Mucosa of gallbladder (tissue), 1 donor: ENCODE results near the gene FICD. TPM values are rescaled to one million over a fixed set of nuclear protein-coding genes. Genes with fewer than 3 reads are reported as not detected.
A peak's percentile ranks its signal among the peaks of the same experiment; 100 is the strongest.

Experiments
- DNase-seq: peaks from one replicate; pipeline ENCODE4 v3.0.0-alpha.2; 2020; ENCODE audit warnings: low spot score
- total RNA-seq: library from RNA; stranded (reverse); gene quantifications from one replicate; pipeline ENCODE4 v1.2.1, GENCODE V29; 2021
- donor health status: DM: no; HTN: no; CAD: no.

Gene FICD
- total RNA-seq, 1 donor from 2014 or later = 7.6 TPM

DNA sequence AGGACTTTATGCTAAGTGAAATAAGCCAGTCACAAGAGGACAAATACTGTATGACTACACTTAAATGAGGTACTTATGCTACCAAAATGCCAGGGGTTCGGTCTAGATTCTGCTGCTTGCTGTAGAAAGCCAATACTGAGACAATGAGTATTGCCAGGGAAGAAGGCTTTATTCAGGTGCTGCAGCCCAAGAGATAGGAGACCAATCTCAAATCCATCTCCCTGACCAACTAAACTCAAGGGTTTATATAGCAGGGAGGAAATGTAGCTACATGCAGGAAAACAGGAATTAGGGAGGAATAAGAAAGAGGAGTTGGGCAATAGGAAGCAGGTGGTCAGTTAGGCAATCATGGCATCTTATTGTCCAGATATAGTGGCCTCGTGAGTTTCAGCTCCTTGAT lies 12.2 kb upstream of the FICD start:
- DNase-seq = no peak

DNA sequence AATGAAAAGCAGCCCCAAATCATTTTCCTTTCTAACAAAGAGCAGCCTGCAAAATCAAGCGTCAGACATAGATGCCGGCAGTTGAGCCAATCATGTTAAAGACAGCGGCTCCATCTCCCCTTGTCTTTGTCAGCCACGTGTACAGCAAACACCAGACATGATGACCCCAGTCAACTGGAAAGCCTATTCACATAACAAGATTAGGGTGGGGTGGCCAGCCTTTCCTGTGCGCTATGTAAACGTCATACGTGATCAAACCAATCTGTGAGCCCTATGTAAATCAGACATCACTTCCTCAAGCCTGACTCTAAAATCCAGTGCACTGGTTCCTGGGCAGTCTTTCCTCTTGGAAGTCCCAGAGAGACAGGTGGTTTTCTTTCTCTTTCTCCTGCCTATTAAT lies 9.9 kb upstream of the FICD start:
- DNase-seq = no peak

DNA sequence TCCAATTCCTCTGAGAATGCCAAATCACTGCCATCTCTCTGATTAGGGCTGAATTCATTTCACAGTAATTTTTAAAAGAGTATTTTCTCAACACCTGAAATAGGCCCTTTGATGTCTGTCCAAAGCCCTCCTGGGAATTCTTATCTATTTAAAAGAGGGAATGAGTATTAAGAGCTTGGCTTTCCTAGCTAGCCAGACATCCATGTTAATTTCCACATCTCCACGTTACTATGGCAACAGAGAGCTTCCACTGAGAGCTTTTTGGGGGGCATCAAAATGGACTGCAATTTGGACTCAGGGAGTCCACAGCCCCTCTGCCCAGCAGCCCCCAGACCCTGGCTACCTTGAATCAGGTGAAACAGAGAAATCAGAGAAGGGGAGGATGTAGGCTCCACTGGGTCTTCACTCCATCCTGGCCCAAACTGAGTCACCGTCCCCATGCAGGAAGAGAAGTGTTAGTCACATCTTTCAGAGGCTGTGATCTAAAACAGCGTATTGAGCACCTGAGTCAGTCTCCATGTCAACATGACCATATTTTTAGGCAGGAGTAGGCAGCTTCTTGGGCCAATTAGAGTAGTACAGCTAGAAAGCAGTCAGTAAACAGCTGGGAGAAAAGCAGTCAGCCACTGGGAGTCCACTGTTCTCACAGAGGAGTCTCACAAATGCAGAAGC lies 7.0 kb upstream of the FICD start:
- no peak for DNase-seq

DNA sequence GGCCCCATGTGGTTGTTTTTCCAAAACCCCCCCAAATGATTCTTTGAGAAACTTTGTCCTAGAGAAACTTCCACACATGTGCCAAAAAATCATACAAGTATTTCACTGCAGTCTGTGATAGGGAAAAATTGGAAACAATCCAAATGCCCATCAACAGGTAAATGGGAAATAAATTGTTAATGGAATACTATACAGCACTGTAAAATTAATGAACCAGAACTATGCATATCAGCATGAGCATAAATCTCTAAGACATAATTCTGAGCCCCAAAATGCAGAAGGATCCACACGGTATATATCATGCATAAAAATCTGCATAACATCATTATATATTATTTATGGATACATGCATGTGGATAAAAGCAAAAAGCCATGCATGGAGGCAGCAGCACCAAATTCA lies 5.3 kb upstream of the FICD start:
- DNase-seq = no peak

DNA sequence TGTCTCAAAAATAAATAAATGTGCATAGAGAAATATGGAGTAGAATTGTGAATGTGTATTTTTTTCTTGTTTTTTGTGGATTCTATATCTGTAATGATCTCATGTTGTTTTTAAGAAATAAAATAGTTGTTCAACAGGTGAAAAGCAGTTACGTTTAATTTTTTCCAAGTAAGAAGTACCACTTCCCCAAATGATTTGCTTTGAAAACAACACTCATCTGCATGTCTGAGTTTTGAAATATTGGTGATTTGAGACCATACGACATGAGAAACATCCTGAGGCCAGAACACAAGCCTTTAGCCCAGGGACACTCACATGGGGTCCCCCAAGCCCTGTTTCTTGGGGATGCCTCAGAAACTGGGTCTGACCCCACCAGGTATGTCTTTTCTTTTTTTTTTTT lies 4.2 kb upstream of the FICD start:
- no peak for DNase-seq

DNA sequence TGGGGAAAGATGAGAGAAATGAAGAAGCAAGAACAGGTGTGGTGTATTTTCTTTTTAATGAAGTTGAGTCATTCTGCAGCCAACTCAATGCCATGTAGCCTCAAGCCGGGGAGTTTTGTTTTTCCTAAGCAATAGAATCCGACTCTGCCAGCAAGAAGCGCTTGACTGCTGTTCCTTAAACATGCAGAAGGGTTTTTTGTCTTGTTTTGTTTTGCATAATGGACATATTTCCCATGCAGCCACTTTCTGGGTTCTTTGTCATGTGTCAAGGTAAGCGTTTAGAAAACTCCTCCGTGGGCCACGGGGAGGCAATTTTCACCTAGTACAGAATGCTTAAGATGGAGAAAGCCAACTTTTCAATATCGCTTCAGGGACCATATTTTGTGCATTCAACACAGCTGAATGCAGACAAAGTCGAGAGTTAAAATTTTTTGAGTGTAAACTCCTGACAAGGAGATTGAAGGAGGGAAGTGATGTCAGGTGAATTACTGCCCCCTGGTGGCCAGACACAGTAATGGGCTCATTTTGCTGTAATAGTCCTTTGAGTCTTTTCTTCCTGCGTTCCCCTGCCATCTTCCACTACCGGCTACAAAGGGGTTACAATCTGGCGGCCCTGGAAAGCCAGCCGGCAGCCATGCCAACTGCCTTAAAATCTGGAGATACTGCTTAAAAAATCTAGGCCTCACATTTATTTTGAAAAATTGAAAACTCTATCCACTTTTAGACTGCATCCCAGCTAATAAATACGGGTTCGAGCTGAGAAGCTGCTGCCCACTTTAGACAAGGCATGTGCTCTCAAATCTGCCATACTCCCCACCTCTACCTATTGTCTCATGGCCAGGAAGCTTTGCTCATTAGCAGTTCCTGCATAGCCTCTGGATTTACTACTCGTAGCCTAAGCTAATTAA lies 3.2 kb upstream of the FICD start:
- peak; percentile 54 for DNase-seq

DNA sequence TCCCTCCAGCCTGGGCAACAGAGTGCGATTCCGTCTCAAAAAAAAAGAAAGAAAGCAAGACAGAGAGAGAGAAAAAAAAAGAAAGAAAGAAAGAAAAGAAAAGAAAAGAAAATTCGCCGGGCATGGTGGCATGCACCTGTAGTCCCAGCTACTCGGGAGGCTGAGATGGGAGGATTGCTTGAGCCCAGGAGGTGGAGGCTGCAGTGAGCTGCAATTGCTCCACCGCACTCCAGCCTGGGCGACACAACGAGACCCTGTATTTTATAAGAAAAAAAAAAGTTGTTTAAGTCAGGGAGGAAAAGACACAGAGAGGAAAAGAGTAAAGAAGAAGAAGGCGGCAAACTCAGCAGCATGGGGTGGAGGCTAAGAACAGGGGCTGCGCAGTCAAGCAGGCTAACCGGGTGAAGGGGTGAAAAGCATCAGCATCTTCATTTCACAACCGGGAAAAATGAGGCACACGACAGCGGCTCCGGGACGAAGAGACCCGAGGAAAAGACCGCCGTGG lies 557 bp upstream of the FICD start:
- DNase-seq = no peak

DNA sequence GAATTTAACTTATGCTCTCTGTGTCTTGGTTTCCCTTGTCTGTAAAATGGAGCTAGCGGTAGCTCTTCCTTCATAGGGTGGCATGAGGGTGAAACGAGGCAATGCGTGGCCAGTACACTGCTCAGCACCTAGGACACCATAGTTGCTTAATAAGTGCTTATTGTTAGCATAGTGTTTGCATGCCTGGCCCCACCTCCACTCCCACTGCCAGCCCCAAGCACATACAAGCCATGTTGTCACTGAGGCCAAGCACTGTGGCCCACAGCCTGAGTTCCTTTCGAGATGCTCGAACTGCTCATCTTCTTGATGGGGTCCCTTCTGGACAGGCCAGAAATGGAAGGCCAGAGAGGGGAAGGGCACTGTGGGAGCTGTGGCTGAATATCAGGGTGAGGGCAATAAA lies 839 bp downstream of the FICD start:
- DNase-seq = no peak

DNA sequence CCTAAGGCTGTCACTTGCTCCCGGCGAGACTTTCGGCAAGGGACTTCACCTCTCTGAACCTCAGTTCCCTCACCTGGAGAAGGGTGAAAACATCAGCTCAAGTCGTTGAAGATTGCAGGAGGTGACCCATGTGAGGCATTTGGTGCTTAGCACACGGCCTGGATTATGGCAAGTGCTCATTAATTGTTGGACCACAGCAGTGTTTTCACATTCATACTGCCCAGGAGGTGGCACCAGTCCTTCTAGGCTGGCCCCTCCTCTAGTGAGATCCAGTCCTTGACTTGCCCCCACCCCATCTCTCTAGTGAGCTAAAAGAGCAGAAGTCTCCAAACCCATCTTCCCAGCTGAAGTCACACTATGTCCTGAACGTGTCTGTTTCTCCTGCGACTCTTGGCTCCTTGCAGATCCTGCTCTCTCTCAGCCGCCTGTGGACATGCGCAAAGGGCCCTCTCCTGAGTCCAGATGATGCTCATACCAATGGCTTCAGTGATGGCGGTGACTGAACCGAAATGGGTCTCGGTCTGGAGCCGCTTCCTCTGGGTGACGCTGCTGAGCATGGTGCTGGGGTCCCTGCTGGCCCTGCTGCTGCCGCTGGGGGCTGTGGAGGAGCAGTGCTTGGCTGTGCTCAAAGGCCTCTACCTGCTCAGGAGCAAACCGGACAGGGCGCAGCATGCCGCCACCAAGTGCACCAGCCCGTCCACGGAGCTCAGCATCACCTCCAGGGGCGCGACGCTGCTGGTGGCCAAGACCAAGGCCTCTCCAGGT lies 1.6 kb downstream of the FICD start:
- no peak for DNase-seq

DNA sequence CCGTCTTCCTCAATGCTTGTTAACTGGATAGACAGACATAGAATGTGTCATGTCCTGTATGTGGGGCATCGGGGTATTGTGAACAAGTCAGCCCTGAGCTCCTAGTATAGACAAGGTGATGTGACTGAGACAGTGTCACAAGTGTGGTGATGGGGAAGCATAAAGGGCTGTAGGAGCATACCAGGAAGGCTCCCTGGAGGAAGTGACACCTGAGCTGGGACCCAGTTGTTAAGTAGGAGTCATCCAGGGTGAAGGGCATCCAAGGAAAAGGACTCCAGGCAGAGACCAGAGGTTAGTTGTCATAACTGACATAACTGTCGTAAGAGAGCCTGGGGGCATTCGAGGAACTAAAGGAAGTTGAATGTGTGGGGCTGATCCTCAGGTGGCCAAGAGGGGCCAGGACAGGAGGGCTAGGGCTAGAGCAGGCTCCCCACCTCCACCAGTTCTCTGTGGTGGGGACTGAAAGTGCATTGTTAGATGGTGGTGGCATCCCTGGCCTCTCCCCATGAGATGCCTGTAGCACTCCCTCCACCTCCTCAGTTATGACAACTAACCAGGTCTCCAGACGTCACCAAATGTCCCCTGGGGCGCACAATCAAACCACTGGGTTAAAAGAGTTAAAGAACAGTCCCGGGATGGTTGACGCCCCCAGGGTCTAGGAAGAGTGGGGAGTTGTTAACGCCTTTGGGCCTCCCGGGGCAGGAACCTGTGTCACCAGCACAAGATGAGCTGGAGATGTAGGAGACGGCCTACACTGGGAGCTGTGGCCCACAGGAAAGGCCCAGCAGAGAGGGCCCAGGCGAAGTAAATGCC lies 2.4 kb downstream of the FICD start:
- no peak for DNase-seq

DNA sequence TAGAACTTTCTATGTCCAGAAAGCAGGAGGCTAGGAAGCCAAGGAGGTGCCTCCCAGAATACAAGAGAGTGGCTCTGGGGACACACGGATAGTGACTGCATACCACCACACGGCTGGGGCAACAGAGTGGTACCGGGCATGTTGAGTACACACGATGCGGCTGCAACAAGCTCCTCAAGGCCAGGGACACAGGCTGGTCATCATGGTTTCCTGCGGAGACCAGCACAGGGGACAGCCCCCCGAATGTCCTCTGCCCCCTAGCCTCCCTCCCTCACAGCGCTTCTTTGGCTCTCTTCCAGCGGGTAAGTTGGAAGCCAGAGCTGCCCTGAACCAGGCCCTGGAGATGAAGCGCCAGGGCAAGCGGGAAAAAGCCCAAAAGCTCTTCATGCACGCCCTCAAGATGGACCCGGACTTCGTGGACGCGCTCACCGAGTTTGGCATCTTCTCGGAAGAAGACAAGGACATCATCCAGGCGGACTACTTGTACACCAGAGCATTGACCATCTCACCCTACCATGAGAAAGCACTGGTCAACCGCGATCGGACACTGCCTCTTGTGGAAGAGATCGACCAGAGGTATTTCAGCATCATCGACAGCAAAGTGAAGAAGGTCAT lies 3.1 kb downstream of the FICD start:
- no peak for DNase-seq

DNA sequence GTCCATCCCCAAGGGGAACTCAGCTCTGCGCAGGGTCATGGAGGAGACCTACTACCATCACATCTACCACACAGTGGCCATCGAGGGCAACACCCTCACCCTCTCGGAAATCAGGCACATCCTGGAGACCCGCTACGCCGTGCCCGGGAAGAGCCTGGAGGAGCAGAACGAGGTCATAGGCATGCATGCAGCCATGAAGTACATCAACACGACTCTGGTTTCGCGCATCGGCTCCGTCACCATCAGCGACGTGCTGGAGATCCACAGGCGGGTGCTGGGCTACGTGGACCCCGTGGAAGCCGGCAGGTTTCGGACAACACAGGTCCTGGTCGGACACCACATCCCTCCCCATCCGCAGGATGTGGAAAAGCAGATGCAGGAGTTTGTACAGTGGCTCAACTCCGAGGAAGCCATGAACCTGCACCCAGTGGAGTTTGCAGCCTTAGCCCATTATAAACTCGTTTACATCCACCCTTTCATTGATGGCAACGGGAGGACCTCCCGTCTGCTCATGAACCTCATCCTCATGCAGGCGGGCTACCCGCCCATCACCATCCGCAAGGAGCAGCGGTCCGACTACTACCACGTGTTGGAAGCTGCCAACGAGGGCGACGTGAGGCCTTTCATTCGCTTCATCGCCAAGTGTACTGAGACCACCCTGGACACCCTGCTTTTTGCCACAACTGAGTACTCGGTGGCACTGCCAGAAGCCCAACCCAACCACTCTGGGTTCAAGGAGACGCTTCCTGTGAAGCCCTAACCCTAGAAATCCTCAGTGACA lies 3.8 kb downstream of the FICD start:
- DNase-seq = no peak

DNA sequence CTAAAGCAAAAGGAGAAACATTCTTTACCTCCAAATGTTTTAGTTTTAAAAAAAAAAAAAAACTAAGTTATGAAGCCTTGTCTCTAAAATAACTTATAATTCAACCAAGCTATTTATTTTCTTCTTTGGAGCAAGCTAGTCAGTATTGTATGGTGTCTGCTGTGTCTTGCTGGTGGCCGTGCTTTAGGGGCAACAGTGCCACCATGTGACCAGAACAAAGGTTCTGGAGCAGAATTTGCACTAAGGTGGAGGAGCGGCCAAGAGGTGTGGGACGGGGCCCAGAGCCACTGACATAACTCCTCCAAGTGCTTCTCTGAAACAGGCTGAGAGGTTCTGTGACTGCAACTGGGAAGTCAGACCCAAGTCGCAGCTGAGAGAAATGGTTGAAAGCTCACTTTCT lies 4.5 kb downstream of the FICD start:
- DNase-seq = no peak

DNA sequence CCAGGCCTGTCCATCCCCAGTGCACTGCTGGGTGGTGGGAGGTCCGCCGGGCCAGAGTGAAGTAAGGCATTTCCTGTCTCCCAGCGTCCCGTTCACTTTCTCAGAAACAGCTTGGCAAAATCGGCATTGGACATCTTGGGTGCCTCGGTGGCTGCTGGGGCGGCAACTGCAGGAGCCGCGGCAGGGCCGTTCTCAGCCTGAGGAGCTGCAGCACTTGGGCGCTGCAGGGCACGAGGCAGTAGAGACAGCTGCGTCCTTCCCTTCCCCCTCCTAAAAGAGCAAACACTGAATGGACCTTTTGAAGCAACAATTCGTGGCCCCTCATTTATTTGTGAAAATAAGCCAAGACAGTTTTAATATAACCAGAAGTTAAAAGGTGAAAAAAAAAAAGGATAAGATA lies 8.3 kb downstream of the FICD start:
- no peak for DNase-seq

DNA sequence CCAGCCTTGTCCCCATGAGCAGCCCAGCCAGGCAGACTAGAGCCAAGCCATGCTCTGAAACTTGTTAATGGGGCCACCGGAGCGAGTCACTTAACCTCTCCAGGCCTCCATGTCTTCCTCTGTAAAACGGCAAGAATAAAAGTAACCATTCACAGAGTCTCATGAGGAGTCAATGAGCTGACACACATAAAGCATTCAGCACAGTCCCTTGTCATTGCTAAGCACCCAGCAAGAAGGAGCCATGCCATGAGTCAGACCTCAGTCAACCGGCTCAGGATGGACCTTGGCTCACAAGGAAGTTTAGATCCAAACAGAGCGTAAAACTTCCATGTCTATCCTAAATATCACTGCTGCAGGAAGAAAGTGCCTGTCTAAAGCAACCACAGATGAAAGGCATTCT lies 10.6 kb downstream of the FICD start:
- DNase-seq = no peak

DNA sequence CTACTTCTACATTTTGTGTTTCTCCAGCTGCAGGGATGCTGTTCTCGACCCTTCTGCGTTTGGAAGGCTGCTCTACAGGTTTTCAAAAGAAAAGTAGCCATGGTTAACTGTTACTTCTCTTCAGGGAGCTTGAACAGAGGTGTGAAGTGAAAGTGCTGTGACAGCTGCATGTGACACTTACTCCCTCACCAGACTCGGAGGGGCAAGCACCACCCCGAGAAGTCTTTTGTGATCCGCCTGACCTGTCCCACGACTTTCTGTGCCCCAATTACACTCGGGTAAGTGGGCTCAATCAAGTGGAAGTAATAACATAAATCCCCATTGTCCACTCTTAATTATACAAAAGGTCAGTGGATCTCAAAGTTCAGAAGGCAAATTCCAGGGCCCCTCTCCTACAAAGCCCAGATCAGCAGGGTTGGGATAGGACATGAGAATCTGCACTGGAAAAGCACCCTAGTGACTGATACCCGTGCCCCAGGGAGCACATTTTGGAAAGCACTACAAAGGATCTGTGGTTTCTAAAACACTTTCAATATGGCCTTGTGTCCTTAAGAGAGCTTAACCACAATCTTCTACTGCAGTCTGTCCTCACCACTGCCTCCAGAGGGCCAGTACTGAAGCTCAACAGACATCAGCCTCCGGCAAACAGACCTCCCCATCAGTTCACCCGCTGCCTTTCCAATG lies 11.5 kb downstream of the FICD start:
- no peak for DNase-seq

DNA sequence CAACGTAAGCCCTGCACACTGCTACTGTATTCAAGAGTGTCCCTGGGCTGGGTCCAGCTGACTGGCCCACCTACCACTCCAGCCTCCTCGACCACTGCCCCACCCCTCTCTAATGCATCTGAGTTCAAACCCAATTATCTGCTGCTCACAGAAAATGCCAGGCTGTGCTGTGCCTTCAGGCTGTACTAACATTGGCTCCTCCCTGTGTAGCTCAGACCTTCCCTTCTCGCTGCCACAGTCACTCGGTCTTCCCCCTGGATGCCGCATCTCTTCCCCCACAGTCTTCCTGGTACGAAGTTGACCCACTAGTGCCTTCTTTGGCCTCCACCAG lies 12.1 kb downstream of the FICD start:
- no peak for DNase-seq

DNA sequence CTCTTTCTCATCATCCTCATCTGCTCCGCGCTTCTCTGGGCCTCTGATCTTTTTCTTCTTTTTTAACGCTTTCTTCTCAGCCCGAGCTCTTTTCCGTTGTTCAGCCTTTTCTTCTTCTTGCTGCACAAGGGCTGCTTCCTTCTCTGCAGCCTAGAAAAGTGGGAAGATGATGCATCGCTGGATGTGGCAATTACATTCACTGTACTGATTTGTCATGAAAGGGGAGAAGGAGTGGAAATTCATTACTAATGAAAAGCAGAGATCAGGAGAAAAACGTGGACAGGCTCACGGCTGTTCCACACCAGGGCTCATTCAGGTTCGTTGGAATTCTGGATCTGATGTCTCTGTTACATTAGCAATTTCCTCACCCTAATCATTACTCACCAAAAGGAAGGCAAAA lies 15.1 kb downstream of the FICD start:
- DNase-seq = no peak

DNA sequence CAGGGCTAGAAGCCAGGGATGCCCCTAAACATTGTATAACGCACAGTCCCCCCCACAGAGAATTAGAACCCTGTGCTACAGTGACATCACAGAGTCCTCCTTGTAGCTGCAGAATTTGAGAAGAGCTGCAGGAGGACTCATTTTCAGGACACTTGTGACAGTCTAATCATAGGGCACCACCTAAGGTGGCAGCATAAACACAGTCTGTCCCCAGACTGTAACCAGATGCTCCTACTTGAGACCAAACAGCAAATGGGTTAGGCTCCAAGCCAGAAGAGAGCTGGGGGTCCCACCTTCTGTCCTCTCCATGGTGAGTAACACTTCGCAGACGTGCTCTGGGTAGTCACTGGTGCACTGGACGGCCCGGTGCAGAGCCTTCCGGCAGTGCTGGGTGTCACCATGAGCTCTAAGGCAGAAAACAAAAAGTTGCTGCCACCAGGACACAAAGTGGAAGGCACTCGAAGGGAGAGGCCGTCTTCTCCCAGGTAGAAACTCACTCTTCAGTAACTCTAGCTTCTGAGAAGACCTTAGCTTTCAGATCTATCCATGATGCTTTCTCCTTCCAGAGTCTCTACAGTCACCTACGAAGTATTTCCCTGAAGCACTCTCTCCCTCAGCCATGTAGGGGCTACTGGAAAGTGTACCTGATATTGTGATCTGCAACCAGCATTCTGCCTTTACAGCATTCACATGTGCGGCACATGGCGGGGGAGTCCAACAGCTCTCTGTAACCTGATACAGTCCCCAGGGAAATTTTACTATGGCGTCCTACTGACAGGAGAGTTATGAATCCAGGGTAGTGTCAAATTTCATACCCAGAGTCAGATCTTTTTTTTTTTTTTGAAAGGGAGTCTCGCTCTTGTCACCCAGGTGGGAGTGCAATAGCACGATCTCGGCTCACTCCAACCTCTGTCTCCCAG lies 17.1 kb downstream of the FICD start:
- DNase-seq = no peak
